Osteoblast (primary cell): Measurements from ENCODE around the gene AP2A1. TPM values are rescaled to one million over a fixed set of nuclear protein-coding genes. Genes with fewer than 3 reads are reported as not detected.

Experiments
- DNase-seq: peaks from one replicate; pipeline ENCODE4 v3.0.0; 2011; ENCODE audit warnings: low spot score, mixed read lengths; ENCODE audit not compliant: insufficient read length; ENCODE audit errors: missing footprints
- H2AFZ ChIP-seq: 2 replicates; pipeline ENCODE4 v1.6.0; 2011; ENCODE audit warnings: mild to moderate bottlenecking, low read length
- H3K27ac ChIP-seq: 2 replicates; pipeline ENCODE4 v1.5.1; 2011; ENCODE audit warnings: mild to moderate bottlenecking, low read depth, low read length, moderate library complexity
- H3K27me3 ChIP-seq: 2 replicates; pipeline ENCODE4 v1.6.0; 2012; ENCODE audit warnings: mild to moderate bottlenecking, control low read depth, inconsistent platforms, low read length, moderate library complexity; ENCODE audit not compliant: insufficient read depth
- H3K36me3 ChIP-seq: 2 replicates; pipeline ENCODE4 v1.5.1; 2011; ENCODE audit warnings: mild to moderate bottlenecking, low read length, control low read depth, moderate library complexity; ENCODE audit not compliant: insufficient read depth
- H3K4me1 ChIP-seq: 2 replicates; pipeline ENCODE4 v1.5.1; 2011; ENCODE audit warnings: mild to moderate bottlenecking, low read length, control low read depth, moderate library complexity; ENCODE audit not compliant: insufficient read depth
- H3K4me2 ChIP-seq: 2 replicates; pipeline ENCODE4 v1.6.0; 2011; ENCODE audit warnings: mild to moderate bottlenecking, low read length; ENCODE audit not compliant: insufficient read depth
- H3K4me3 ChIP-seq: fragments of 200-600 bp; sonication (generic); 3 replicates; pipeline ENCODE4 v1.5.1; 2012; ENCODE audit warnings: mild to moderate bottlenecking, low read length, inconsistent platforms; ENCODE audit not compliant: insufficient read depth
- H3K79me2 ChIP-seq: 2 replicates; pipeline ENCODE4 v1.6.0; 2012; ENCODE audit warnings: mild to moderate bottlenecking, low read length, control low read depth, inconsistent platforms; ENCODE audit not compliant: insufficient read depth
- H3K9me3 ChIP-seq: 2 replicates; pipeline ENCODE4 v1.5.1; 2011; ENCODE audit warnings: low read depth, low read length, control low read depth
- H4K20me1 ChIP-seq: 2 replicates; pipeline ENCODE4 v1.6.0; 2012; ENCODE audit warnings: mild to moderate bottlenecking, low read length, control low read depth; ENCODE audit not compliant: insufficient read depth
- total RNA-seq: library from RNA; depleted of rRNA; stranded (reverse); fragments of >200 nt; gene quantifications from 2 replicates; pipeline ENCODE4 v1.2.3, GENCODE V29; 2012
- TF ChIP-seq, protein P1 (sequence below): IDR thresholded peaks from 2 replicates; pipeline ENCODE4 v1.5.1; 2011; ENCODE audit warnings: mild to moderate bottlenecking, low read depth, low read length, moderate library complexity; ENCODE audit errors: extremely low read depth

The AP2A1 gene
- total RNA-seq, 1 donor: 98.1 TPM

DNA sequence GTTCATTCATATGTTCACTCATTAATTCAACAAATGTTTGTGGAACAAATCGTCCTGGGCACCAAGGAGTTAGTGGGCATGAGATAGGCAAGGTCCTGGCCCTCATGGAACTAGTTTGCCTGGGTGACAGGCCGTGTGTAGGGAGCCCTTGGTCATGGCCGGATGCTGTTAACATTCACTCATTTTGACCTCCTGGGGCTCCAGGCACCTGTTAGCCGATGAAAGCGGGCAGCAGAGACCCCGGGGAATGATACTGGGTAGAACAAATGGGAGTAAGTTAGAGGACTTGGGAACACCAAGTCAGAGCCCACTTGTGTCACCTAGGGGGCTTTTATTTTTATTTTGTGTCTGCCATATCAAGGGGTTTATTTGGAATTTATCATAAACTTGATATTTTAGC is 57.9 kb downstream of the AP2A1 start:
- TF ChIP-seq, protein P1, sequence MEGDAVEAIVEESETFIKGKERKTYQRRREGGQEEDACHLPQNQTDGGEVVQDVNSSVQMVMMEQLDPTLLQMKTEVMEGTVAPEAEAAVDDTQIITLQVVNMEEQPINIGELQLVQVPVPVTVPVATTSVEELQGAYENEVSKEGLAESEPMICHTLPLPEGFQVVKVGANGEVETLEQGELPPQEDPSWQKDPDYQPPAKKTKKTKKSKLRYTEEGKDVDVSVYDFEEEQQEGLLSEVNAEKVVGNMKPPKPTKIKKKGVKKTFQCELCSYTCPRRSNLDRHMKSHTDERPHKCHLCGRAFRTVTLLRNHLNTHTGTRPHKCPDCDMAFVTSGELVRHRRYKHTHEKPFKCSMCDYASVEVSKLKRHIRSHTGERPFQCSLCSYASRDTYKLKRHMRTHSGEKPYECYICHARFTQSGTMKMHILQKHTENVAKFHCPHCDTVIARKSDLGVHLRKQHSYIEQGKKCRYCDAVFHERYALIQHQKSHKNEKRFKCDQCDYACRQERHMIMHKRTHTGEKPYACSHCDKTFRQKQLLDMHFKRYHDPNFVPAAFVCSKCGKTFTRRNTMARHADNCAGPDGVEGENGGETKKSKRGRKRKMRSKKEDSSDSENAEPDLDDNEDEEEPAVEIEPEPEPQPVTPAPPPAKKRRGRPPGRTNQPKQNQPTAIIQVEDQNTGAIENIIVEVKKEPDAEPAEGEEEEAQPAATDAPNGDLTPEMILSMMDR: no peak
- Histone ChIP-seq H3K36me3 (peaks cover 14% of the 10 kb centered on the region), H3K4me3 (no peak overlapping the region), H4K20me1 (peaks cover 32% of the 10 kb centered on the region), H3K9me3 (no peaks in the 10 kb centered on the region), H3K4me1 (no peaks in the 10 kb centered on the region), H2AFZ (no peak overlapping the region), H3K27ac (no peak overlapping the region), H3K4me2 (no peak overlapping the region), H3K79me2 (peaks cover 64% of the 10 kb centered on the region), H3K27me3 (no peaks in the 10 kb centered on the region)
- peak; percentile 79 for DNase-seq

DNA sequence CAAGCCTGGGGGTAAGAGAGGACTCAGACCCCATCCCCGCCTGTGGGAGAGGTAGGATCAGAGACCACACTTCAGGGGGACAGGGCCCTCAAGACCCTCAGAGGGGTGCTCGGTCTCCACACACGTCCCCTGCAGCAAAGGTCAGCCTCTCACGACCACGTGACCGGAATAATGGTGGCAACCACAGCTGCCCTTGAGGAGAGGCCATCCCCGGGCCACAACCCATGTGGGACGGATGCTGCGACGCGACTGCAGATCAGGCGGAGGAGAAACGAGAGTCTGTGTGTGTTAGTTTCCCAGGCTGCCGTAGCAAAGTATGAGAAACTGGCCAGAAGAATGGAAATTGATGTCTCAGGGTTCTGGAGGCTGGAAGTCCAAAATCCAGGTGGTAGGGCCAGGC is 60.2 kb downstream of the AP2A1 start:
- TF ChIP-seq, protein P1: no peak
- Histone ChIP-seq H2AFZ (no peak overlapping the region), H3K4me3 (no peak overlapping the region), H3K9me3 (no peaks in the 10 kb centered on the region), H3K27ac (no peak overlapping the region), H4K20me1 (peaks cover 36% of the 10 kb centered on the region), H3K4me1 (peaks cover 1% of the 10 kb centered on the region), H3K4me2 (no peak overlapping the region), H3K79me2 (peaks cover 45% of the 10 kb centered on the region), H3K36me3 (peaks cover 14% of the 10 kb centered on the region), H3K27me3 (no peaks in the 10 kb centered on the region)
- peak; percentile 64 for DNase-seq

DNA sequence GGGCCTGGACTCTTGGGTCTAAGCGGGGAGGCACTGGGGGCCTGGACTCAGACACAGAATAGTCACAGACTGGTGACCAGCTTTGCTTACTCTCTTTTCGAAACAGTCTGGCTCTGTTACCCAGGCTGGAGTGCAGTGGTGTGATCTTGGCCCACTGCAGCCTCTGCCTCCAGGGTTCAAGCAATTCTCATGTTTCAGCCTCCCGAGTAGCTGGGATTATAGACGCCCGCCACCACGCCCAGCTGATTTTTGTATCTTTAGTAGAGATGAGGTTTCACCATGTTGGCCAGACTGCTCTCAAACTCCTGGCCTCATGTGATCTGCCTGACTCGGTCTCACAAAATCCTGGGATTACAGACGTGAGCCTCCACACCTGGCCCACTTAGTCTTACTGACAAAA is 62.4 kb downstream of the AP2A1 start:
- H3K27me3 ChIP-seq: no peaks in the 10 kb centered on the region
- H3K36me3 ChIP-seq: peaks cover 23% of the 10 kb centered on the region
- H3K4me2 ChIP-seq: no peak overlapping the region
- H3K4me1 ChIP-seq: peaks cover 10% of the 10 kb centered on the region
- H3K27ac ChIP-seq: no peak overlapping the region
- H4K20me1 ChIP-seq: peaks cover 25% of the 10 kb centered on the region
- DNase-seq: no peak
- H3K4me3 ChIP-seq: no peak overlapping the region
- H3K9me3 ChIP-seq: no peaks in the 10 kb centered on the region
- TF ChIP-seq, protein P1: no peak
- H3K79me2 ChIP-seq: peaks cover 28% of the 10 kb centered on the region
- no peak overlapping the region for H2AFZ ChIP-seq

DNA sequence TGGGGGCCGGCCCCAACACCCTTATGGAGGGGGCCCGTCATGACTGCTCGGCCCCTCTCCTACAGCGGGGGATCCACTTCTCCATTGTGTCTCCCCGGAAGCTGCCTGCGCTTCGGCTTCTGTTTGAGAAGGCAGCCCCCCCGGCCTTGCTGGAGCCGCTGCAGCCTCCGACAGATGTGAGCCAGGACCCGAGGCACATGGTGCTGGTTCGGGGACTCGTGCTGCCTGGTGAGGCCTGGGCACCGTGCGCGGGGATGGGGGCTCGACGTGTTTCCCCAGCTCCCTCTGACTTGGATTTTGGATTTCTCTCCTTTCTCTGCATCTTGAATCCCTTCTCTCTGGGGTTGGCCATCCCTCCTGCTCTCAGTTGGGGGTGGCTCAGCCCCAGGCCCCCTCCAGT is 62.9 kb downstream of the AP2A1 start:
- Histone ChIP-seq H2AFZ (no peak overlapping the region), H3K4me1 (peaks cover 10% of the 10 kb centered on the region), H4K20me1 (peaks cover 23% of the 10 kb centered on the region), H3K9me3 (no peaks in the 10 kb centered on the region), H3K27me3 (no peaks in the 10 kb centered on the region), H3K36me3 (peaks cover 23% of the 10 kb centered on the region), H3K79me2 (peaks cover 25% of the 10 kb centered on the region), H3K27ac (no peak overlapping the region), H3K4me3 (no peak overlapping the region), H3K4me2 (no peak overlapping the region)
- TF ChIP-seq, protein P1: no peak
- peak; percentile 52 for DNase-seq
